Osteocyte (in vitro differentiated cells): ENCODE measurements around the gene ZMPSTE24. TPM values are rescaled to one million over a fixed set of nuclear protein-coding genes. Genes with fewer than 3 reads are reported as not detected.

ENCODE experiments used
- DNase-seq: peaks from one replicate; pipeline ENCODE4 v3.0.0; 2021; ENCODE audit warnings: mixed read lengths; ENCODE audit not compliant: unreplicated experiment; ENCODE audit errors: extremely low spot score
- H3K27ac Mint-ChIP-seq: one replicate; pipeline ENCODE4 v1.8.0; 2021; ENCODE audit warnings: mild to moderate bottlenecking, mixed read lengths; ENCODE audit not compliant: unreplicated experiment
- H3K27me3 Mint-ChIP-seq: one replicate; pipeline ENCODE4 v1.8.0; 2021; ENCODE audit warnings: mixed read lengths; ENCODE audit not compliant: unreplicated experiment
- H3K36me3 Mint-ChIP-seq: one replicate; pipeline ENCODE4 v1.8.0; 2021; ENCODE audit warnings: mixed read lengths; ENCODE audit not compliant: unreplicated experiment
- H3K4me1 Mint-ChIP-seq: one replicate; pipeline ENCODE4 v1.8.0; 2021; ENCODE audit warnings: mixed read lengths; ENCODE audit not compliant: unreplicated experiment
- H3K4me3 Mint-ChIP-seq: one replicate; pipeline ENCODE4 v1.8.0; 2021; ENCODE audit warnings: mild to moderate bottlenecking, moderate library complexity, mixed read lengths; ENCODE audit not compliant: unreplicated experiment
- H3K9me3 Mint-ChIP-seq: one replicate; pipeline ENCODE4 v1.8.0; 2021; ENCODE audit warnings: mixed read lengths; ENCODE audit not compliant: unreplicated experiment
- CTCF ChIP-seq: fragments of 200-600 bp; sonication (generic); IDR thresholded peaks from 2 replicates; pipeline ENCODE4 v1.5.0; 2021; ENCODE audit warnings: antibody characterized with exemption, mild to moderate bottlenecking, moderate library complexity
- total RNA-seq: library from RNA; stranded (reverse); gene quantifications from 2 replicates; pipeline ENCODE4 v1.2.1, GENCODE V29; 2021

The ZMPSTE24 gene
- total RNA-seq, 1 donor from 2014 or later = 43.4 TPM

DNA sequence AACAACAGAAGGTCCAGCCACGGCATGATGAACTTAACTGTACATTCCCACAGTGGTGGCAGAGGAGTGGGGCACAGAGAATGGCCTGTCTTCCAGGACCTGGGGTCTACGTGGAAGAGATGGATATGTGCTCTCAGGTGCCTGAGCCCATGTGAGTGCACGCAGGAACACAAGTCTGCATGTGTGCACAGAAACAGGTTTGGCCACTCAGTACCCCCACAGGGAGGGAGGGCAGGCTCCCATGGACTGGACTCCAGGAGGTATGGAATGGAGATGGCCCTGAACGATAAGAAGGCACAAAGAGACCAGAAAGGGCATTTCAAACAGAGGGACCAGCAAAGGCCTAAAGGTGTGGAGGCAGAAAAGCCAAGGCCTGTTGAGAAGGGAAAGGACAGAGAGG lies 48.3 kb downstream of the ZMPSTE24 start:
- no peak for TF ChIP-seq CTCF
- H3K4me3 Mint-ChIP-seq = no peak overlapping the region
- H3K27ac Mint-ChIP-seq = no peak overlapping the region
- H3K27me3 Mint-ChIP-seq = no peaks in the 10 kb centered on the region
- no peaks in the 10 kb centered on the region for H3K9me3 Mint-ChIP-seq
- peak; percentile 63 for DNase-seq
- H3K4me1 Mint-ChIP-seq = no peaks in the 10 kb centered on the region
- H3K36me3 Mint-ChIP-seq = no peaks in the 10 kb centered on the region

- H3K9me3 Mint-ChIP-seq = no peaks in the 10 kb centered on the region
- TF ChIP-seq CTCF = no peak
These were observed 49.1 kb downstream of the ZMPSTE24 start for GRCh38 chr1:40307186-40307585.

GRCh38 chr1:40308036-40308727 lies 50.1 kb downstream of the ZMPSTE24 start:
- no peak for TF ChIP-seq CTCF
- Mint-ChIP-seq H3K36me3 (no peaks in the 10 kb centered on the region), H3K27me3 (no peaks in the 10 kb centered on the region), H3K4me3 (no peak overlapping the region), H3K9me3 (no peaks in the 10 kb centered on the region), H3K4me1 (peaks cover 2% of the 10 kb centered on the region), H3K27ac (no peak overlapping the region)
- no peak for DNase-seq

More at GRCh38 chr1:40307186-40307585, 49.1 kb downstream of the ZMPSTE24 start:
- no peak overlapping the region for H3K4me3 Mint-ChIP-seq
- DNase-seq = no peak
- no peak overlapping the region for H3K27ac Mint-ChIP-seq
- H3K27me3 Mint-ChIP-seq = no peaks in the 10 kb centered on the region
- H3K4me1 Mint-ChIP-seq = no peaks in the 10 kb centered on the region
- no peaks in the 10 kb centered on the region for H3K36me3 Mint-ChIP-seq

DNA sequence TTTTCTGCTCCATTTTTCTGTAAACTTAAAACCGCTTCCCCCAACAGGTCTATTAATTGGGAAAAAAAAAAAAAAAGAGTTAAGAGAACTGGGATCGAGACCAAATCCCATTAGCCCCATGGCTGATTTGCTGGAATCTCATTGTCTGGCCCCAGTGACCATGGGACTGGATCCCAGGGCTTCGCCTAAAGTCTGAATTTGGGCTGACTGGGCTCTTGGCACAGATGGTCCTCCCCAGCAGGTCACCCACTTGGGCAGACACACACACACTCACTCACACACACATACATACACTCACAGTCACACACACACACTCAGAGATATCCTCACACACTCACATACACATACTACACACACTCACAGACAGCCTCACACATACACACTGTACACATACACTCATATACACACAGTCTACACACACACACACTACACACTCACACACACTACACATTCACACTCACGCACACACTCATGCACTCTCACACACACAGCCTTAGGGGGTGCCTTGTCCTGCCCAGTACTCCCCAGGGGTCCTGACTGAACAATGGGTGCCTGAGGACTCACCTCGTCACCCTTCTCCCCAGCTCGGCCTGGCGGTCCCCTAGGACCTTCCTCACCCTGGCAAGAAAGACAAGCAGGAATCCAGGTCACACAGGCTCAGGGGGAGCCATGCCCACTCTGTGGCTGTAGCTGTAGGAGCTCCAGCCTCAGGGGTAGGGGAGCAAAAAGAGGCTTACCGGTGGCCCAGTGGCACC lies 51.5 kb downstream of the ZMPSTE24 start:
- no peak overlapping the region for H3K27ac Mint-ChIP-seq
- no peaks in the 10 kb centered on the region for H3K27me3 Mint-ChIP-seq
- no peaks in the 10 kb centered on the region for H3K36me3 Mint-ChIP-seq
- H3K4me3 Mint-ChIP-seq = no peak overlapping the region
- TF ChIP-seq CTCF = no peak
- no peak for DNase-seq
- H3K4me1 Mint-ChIP-seq = peaks cover 14% of the 10 kb centered on the region
- H3K9me3 Mint-ChIP-seq = no peaks in the 10 kb centered on the region

- DNase-seq = no peak
- Mint-ChIP-seq H3K27me3 (no peaks in the 10 kb centered on the region), H3K27ac (no peak overlapping the region), H3K4me1 (peaks cover 19% of the 10 kb centered on the region), H3K9me3 (no peaks in the 10 kb centered on the region), H3K4me3 (no peak overlapping the region), H3K36me3 (no peaks in the 10 kb centered on the region)
- no peak for TF ChIP-seq CTCF
These were observed 52.1 kb downstream of the ZMPSTE24 start for GRCh38 chr1:40310129-40310461.
